Activated CD4-positive, CD25-positive, alpha-beta regulatory T cell treated with anti-CD3 and anti-CD28 coated beads, Interleukin-2, amount 50 U/mL, for 72 hours (primary cell): ENCODE measurements around the gene CENPV.
A peak's percentile ranks its signal among the peaks of the same experiment; 100 is the strongest.
"Not testable (repeated sequence)": the region's sequence is repeated elsewhere in the genome, so short reads cannot be mapped to it uniquely, and the experiment has no call there.

Source experiments
- DNase-seq: peaks from one replicate; pipeline ENCODE4 v3.0.0; 2021

Gene CENPV

DNA sequence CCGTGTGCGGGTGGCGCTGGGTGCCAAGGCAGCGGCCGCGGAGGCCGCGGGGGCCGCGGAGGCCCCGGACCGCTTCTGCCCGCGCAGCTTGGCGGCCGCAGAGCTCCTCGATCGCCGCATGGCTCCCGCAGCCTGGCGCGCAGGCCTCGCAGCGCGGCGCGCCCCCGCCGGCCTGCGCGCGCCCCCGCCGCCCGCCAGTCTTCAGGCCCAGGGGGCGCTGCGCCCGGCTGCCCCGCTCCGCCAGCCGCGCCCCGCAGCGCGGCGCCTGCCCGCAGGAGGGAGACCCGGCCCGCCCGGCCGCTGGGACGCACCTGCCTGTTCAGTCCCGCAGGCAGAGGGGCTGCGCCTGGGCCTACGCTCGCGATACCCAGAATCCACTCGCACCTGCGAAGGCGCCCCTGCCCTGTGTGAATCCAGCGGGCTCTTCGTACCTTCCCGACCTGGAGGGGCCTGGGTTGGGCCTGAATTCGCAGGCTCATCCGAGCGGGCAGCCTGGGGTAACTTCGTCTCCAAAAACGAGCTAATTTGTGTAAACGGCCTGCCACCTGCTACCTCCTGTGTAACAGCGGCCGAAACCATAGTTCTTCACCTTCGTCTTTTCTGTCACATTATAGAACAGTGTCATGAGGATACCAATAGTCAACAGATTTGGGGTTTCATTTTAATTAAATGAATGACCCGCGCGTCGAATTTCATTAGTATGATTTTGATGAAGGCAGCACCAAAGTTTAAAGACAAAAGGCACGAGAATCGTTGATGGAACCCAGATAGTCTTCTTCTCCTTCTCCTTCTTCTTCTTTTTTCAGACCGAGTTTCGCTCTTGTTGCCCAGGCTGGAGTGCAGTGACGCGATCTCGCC lies at the start of gene CENPV:
Gene CENPV, minus strand, starts transcription at position 153 of the 858 bp plus-strand sequence. Its CDS starts 33 bp downstream, at position 120.
- DNase-seq = peak; percentile 66

DNA sequence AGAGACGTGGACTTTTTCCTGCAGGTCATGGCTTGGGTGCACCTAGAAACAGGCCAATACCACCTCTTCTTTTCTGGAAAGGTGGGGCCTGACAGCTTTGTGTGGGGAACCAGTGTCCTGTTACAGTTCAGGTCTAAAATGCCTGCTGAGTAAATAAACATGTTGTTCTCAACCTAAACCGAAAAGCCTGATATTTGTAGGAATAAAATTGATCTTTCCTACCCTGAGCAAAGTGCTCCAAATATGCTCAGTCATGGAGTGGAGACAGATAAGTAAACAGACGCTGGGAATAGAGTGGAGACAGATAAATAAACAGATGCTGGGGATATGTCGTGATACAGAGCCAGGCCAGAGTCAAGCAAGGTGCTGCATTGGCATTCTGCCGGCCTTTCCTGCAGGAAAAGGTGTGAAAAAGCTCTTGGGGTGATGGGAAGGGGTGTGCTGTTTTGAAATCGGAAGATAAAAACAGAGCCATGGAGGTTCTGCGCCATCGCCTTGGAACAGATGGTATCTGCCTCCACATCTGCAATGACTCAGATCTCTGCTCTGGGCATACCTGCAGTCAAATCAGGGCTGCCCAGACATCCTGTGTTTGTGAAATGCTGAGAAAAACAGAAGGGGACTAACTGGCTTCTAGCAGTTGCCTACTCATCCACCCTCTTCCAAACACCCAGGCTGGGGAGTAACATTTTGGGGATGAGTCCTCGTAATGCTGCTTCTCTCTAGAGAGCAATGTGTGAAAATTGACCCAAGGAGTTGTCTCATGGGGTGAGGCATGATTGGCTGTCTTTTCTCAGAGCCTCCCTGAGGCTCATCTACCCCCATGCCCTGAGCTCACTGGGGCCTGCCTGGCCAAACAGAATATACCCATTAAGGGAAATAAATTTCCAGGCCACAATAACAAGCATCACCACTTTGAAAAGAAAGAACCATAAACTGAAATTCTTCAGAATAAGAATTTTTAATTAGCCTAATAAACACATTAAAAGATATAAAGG lies 45.3 kb upstream of the CENPV start:
- no peak for DNase-seq

DNA sequence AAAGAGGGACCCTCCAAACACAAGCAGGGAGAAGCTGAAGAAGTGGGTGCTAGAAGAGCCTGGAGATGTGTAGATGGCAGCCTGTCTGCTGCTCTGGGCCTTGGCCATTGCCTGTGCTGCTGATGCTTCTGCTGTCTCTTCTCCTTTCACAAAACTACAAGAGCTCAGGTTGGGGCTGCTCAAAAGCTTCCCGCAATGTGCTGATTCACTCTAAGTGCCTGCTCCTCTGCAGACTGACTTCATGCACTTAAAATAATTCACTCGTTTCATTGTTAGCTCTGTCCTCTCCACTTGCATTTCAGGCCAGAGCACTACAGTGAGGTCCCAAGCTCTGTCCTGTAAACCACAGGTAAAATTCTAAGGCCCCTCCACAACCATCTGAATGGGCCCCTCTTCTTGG lies 43.4 kb upstream of the CENPV start:
- not testable (repeated sequence) for DNase-seq

DNA sequence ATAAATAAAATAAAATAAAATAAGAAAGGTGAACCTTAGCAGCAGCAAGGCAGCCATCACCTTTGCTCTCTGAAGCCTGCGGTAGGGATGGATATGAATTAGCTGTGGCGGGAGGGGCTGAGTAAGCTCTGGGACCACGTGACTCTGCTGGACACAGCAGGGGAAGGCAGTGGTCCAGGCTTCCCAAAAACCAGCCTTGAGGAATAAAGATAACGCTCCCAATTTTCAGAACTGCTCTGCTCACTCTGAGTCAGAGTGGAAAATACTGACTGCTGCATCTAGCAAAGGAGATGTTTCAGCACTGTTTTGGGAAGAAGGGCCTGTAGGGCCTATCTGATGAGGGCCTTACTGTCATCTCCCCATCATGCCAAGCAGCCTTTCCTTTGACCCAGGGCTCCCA lies 42.6 kb upstream of the CENPV start:
- DNase-seq = not testable (repeated sequence)

DNA sequence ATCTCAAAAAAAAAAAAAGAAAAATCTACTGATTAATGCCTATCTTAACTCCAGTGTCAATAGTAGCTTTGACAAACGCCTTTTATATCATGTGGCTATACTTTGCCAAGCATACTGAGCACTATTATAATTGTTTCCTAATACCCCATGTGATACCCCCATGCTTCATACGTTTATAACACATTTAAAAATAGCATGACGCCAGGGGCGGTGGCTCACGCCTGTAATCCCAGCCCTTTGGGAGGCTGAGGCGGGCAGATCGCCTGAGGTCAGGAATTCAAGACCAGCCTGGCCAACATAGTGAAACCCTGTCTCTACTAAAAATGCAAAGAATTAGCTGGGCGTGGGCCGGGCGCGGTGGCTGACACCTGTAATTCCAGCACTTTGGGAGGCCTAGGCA lies 39.2 kb upstream of the CENPV start:
- not testable (repeated sequence) for DNase-seq

DNA sequence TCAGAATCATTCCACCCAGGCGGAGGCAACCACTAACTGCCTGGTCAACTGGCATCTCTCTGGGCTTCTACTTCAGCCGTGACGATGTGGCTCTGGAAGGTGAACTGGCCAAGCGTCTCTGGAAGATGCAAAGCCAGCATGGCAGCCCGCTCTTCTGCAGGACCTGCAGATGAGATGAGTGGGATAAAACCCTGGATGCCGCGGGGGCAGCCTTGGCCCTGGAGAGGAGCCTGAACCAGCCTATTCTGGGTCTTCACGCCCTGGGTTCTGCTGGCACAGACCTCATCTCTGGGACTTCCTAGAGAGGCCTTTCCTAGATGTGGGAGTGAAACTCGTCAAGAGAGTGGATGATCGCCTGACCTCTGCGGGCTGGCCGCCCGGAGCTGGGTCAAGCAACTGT lies 38.2 kb upstream of the CENPV start:
- DNase-seq = no peak

DNA sequence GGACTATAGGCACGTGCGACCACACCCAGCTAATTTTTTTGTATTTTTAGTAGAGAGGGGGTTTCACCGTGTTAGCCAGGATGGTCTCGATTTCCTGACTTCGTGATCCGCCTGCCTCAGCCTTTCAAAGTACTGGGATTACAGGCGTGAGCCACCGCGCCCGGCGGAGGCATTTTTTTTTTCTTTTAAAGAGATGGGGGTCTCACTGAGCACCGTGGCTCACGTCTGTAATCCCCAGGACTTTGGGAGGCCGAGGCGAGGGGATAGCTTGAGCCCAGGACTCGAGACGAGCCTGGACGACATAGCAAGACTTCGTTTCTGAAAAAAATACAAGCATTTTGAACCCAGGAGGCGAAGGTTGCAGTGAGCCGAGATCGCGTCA lies 32.8 kb upstream of the CENPV start:
- not testable (repeated sequence) for DNase-seq

DNA sequence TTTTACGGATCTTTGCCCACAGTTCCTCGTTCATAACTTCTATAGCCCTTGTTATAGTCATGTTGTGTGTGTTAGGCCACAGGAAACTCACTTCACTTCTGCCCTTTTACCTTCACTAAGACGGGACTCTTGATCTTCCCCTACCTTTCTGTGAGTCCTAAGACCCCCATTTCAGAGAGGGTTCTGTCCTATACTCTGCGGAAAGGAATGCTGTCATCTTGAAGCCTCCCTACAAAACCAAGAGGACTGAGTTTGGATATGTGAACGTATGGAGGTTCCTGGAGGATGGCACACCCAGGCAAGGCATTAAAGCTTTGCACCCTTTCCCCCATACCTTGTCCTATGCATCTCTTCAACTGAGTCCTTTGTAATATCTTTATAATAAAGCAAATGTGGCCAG lies 31.3 kb upstream of the CENPV start:
- DNase-seq = no peak

DNA sequence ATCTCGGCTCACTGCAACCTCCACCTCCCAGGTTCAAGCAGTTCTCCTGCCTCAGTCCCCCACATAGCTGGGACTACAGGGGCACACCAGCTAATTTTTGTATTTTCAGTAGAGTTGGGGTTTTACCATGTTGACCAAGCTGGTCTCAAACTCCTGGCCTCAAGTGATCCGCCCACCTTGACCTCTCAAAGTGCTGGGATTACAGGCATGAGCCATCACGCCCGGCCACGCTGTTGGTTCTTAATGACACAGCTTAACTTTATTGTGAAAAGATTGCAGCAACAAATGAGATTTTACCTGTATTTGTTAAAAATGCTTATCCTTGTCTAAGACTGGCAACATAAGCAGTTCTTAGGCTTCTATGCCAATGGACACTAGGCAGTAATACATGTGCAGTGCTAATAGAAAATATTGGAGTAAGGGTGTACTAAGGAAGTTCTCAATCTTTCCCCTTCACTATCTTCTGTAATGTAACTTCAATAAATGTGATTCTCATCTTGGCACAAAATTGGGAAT lies 30.6 kb upstream of the CENPV start:
- DNase-seq = no peak

DNA sequence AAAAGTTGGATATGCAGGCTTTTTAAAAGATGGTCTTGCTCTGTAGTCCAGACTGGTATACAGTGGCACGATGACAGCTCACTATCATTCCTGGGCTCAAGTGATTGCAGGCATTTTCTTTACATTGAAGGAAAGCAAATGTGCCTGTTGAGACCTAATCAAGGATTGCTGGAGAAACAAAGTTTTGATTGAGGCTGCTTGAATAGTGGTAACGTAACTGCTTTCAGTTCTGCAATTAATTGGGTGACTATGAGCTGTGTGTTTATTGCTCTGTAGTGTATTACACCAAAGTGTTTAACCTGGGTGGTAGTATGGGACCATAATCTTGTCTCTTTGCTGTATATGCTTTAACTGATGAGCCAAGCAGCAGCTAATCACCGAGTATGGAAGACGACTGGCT lies 29.9 kb upstream of the CENPV start:
- no peak for DNase-seq

DNA sequence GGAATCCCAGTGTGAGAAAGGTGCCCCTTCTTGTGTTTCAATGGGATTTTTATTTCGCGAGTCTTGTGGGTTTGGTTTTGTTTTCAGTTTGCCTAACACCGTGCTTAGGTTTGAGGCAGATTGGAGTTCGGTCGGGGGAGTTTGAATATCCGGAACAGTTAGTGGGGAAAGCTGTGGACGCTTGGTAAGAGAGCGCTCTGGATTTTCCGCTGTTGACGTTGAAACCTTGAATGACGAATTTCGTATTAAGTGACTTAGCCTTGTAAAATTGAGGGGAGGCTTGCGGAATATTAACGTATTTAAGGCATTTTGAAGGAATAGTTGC lies 28.2 kb upstream of the CENPV start:
- no peak for DNase-seq

DNA sequence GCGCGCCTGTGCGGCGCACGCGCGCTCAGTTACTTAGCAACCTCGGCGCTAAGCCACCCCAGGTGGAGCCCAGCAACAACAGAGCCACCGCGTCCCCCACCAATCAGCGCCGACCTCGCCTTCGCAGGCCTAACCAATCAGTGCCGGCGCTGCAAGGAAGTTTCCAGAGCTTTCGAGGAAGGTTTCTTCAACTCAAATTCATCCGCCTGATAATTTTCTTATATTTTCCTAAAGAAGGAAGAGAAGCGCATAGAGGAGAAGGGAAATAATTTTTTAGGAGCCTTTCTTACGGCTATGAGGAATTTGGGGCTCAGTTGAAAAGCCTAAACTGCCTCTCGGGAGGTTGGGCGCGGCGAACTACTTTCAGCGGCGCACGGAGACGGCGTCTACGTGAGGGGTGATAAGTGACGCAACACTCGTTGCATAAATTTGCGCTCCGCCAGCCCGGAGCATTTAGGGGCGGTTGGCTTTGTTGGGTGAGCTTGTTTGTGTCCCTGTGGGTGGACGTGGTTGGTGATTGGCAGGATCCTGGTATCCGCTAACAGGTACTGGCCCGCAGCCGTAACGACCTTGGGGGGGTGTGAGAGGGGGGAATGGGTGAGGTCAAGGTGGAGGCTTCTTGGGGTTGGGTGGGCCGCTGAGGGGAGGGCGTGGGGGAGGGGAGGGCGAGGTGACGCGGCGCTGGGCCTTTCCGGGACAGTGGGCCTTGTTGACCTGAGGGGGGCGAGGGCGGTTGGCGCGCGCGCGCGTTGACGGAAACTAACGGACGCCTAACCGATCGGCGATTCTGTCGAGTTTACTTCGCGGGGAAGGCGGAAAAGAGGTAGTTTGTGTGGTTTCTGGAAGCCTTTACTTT lies 27.6 kb upstream of the CENPV start, which contains the start of gene UBB:
Gene UBB, plus strand, starts transcription at position 452 of the 856 bp plus-strand sequence. CDS start 817 bp downstream, outside the sequence.
- DNase-seq = peak; percentile 91

DNA sequence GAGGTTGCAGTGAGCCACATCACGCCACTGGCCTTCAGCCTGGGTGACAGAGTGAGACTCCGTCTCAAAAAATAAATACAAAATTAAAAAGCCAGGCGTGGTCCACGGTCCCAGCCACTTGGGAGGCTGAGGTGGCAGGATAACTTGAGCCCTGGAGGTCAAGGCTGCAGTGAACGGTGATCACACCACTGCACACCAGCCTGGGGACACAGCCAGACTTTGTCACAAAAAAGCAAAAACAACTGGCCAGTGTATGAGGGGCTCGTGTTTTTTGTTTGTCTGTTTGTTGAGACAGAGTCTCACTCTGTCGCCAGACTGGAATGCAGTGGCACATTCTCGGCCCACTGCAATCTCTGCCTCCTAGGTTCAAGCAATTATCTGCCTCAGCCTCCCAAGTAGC lies 26.4 kb upstream of the CENPV start:
- DNase-seq = no peak

DNA sequence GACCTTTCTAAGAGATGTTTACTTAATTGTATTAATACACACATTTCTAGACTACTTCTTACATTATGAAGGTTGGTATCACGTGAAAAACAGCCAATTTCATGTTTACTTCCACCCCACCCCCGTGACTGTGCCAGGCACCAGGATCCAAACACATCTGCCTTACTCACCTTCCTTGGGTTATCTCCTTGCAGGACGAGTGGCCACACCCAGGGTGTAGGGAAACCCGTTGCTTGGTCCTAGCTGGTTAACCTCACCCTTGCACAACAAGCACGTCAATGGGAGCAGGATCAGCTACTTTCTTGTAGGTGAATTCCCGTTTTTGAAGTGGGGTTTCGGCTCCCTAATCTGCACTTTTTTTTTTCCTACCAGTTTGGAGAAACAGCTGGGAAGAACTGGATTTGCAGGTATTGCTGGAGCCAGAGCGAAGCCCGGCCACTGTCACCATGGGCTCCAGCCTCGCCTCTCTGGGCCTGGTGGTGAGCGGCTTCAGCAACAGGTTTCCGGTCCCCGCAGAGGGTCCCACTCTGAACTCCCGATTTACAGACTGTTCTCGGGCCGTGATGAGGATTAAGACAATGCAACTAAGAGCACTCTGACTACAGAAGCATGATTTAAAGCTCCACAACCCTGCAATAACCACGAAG lies 25.5 kb upstream of the CENPV start:
- no peak for DNase-seq

DNA sequence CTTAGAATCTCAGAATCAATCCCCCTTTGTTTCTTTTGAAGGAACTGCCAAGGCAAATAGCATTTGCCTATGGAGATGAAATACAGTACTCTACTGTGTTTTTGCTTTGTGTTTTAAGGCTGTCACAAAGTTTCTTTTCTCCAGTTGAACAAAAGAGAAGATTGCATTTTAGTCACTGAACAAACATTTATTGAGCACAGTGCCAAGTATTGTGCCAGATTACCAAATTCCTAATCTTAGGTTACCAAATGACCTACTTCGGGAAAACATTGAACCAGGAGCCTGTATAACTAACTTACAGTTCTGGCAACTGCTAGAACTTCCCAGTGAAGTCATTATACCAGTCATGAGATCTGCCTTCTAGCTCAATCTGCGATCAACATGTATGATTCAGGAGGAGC lies 24.7 kb upstream of the CENPV start:
- DNase-seq = no peak

DNA sequence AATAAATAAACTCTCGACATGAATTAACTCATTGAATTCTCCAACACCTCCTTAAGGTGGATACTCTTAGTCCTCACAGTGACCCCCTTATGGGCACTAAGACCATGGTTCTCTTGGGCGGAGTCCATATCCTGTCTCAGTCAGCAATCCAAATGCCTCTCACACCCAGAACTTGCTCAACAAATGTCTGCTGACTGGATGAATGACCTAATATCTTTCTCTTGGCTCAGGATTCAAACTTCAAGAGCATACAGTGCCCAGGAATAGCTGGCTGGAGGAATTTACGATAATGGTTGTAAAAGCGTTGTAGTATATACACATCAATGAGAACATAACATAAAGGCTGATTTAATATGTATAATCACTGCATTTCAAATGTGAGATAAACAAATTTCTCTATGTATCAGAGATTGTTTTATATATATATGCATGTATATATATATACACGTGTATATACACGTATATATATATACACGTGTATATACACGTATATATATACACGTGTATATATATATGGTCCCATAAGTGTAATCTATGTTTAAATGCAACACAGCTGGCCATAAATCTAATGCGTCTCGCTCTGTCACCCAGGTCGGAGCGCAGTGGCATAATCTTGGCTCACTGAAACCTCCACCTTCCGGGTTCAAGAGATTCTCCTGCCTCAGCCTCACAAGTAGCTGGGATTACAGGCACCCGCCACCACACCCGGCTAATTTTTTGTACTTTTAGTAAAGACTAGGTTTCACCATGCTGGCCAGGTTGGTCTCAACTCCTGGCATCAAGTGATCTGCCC lies 21.1 kb upstream of the CENPV start:
- no peak for DNase-seq

DNA sequence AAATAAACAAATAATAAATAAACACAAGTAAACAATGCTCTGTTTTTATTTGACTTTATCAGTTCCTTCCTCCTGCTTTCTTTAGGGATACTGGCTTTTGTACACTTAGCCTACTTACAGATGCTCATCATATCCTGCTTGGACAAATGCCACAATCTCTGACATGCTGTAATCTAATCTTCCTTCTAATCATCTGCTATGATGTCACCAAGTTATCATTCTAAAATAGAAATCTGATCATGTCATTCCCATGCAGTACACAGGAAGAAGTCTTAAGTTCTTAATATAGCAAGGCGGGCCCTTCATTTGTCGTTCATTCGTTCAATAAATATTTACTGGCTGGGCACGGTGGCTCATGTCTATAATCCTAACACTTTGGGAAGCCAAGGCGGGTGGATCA lies 18.5 kb upstream of the CENPV start:
- DNase-seq = no peak

DNA sequence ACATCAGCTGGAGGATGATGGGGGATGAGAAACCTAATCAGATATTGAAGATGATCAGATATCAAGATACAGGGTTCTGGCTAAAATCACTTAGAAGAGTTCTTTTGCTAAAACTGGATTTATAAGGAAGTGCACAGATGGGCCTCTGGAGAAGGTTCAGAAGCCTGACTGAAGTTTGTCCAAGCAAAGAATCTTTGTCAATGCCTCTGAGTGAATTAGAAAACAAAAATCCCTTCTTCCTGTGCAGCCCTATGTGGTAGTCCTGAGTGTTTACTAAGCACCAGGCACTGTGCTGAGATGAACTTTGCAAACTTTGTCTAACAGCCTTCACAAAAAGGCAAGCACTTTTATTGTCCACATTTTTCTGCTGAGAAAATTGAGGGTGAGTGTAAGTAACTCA lies 11.4 kb upstream of the CENPV start:
- no peak for DNase-seq

DNA sequence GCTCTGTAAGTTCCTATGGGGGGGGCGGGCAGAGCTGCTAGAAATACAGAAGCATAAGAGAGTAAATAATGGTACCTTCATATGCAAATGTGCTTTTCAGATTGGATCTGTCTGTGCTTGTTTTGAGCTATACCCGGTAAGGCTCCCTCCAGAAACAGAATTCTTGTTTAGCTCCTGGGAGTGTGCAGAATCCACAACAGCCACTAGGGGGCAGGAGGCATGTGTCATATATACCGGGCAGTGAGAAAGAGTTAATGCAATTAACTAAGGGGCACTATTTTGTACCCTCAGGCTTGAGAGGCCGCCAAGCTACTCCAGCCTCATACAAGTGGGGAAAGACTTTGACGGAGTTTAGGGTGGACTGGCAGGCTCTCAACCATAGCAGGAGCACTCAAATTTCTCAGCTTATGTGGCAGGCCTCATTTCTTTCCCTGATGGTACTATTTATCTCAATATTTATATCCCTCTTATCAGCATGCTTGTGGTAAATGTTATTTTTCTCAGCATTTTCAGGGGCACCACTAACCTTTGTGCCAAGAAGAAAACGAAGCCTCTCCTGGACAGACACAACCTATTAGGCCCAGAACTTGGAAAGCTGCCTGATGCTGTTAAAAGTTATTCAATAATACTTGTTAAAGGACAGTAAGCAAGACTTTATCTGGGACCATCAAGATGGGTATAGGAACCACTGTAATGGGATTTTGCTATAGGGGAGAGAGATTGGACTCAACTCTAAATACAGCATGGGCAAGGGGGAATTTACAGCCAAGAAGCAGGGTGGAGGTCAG lies 10.7 kb upstream of the CENPV start:
- DNase-seq = peak; percentile 72

DNA sequence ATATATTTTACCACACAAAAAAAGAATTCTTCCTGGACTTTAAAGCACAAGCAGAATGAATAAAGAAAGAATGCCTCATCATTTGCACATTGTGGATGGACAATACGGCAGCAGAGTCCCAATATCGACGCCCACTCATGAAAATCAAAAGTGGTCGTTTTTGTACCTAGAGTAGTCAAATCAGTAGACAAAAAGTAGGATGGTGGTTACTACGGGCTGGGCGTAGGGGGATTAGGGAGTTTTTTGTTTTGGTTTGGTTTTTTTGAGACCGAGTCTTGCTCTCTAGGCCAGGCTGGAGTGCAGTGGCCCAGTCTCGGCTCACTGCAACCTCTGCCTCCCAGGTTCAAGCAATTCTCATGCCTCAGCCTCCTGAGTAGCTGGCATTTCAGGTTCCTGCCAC lies 8.6 kb upstream of the CENPV start:
- no peak for DNase-seq
